ELR (cell line): Measurements from ENCODE around the gene CYP4F11.
"Not testable (repeated sequence)": the region's sequence is repeated elsewhere in the genome, so short reads cannot be mapped to it uniquely, and the experiment has no call there.

ENCODE experiments used
- DNase-seq: peaks from one replicate; pipeline ENCODE4 v3.0.0-alpha.2; 2015; ENCODE audit warnings: low read depth

The CYP4F11 gene, protein sequence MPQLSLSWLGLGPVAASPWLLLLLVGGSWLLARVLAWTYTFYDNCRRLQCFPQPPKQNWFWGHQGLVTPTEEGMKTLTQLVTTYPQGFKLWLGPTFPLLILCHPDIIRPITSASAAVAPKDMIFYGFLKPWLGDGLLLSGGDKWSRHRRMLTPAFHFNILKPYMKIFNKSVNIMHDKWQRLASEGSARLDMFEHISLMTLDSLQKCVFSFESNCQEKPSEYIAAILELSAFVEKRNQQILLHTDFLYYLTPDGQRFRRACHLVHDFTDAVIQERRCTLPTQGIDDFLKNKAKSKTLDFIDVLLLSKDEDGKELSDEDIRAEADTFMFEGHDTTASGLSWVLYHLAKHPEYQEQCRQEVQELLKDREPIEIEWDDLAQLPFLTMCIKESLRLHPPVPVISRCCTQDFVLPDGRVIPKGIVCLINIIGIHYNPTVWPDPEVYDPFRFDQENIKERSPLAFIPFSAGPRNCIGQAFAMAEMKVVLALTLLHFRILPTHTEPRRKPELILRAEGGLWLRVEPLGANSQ

GRCh38 chr19:15934332-15935078 is at the start of gene CYP4F11:
CYP4F11 (minus strand) TSS chr19:15934529; CDS start chr19:15934408, 121 bp downstream.
- no peak for DNase-seq

- DNase-seq, result no peak
Observed at GRCh38 chr19:15979293-15979692, 45.0 kb upstream of the CYP4F11 start.

DNA sequence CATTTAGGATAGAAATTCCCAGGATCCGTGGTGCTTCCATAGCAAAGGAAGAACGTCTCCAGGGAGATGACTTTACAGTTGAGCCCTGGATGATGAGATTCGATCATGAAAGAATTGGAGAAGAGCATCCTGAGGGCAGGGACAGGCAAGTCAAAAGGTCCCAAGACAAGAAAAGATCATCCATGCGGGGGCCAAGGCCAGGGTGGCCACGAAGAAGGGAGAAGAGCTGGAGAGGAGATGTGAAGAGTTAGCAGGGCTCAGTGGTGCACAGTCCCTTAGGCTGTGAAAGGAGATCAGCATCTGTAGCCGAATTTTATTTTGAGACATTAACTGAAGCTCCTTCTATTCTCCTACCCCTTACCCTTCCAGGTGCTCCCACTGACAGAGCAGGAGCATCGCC is 43.4 kb upstream of the CYP4F11 start:
- no peak for DNase-seq

DNA sequence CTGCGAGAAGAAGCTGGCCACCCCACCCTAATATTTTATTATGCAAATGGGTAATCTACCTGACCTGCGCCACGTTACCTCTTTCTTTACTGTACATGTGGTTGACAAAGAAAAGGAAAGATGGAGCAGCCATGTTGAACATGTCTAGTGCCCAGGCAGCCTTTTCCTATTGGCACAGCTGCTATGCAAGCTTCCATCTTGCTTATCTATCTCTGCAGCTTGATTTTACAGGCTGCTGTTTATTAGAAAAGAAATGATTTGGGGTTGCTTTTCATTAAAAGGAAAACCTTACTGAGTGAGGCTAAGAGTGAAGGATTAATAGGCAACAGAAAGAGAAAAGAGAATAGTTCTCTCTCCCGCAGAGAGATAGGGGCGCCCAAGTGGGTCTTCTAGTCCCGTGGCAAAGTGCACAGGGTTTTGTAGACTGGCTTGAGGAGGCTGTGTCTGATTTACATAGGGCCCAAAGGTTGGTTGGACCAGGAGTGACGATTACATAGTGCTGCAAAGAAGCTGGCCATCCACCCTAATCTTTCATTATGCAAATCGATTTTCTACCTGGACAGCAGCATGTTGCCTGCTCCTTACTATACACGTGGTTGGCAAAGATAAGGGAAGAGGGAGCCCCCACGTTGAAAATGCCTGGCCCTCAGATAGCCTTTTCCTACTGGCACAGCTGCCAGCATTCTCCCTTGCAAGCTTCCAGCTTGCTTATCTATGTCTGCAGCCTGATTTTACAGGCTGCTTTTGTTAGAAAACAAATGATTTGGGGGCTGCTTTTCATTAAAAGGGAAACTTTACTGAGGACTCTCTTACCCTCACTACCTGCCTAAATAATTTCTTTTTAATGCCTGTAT is 42.7 kb upstream of the CYP4F11 start:
- no peak for DNase-seq

DNA sequence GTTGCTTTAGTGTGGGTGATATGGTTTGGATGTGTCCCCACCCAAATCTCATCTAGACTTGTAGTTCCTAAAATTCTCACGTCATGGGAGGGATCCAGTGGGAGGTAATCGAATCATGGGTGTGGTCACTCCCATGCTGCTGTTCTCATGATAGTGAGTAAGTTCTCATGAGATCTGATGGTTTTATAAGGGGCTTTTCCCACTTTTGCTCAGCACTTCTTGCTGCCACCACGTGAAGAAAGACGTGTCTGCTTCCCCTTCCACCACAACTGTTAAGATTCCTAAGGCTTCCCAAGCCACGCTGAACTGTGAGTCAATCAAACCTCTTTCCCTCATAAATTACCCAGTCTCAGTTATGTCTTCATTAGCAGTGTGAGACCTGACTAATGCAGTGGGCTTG is 40.5 kb upstream of the CYP4F11 start:
- no peak for DNase-seq

- DNase-seq, result not testable (repeated sequence)
Observed at GRCh38 chr19:15972043-15972442, 37.7 kb upstream of the CYP4F11 start.

DNA sequence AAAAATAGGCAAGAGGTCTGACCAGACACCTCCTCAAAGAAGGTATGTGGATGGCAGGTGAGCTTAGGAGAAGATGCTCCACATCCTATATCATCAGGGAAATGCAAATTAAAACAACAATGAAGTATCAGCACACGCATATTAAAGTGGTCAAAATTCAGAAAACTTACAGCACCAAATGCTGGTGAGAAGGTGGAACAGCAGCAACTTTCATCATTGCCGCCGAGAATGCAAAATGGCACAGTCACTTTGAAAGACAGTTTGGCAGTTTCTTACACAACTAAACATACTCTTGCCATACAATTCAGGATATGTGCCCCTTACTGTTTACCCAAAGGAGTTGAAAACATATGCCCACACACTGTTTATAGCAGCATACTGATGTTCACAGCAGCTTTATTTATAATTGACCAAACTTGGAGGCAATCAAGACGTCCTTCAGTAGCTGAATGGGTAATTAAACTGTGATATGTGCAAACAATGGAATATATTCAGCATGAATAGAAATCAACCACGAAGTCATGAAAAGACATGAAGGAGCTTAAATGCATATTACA is 37.0 kb upstream of the CYP4F11 start:
- DNase-seq, result no peak

DNA sequence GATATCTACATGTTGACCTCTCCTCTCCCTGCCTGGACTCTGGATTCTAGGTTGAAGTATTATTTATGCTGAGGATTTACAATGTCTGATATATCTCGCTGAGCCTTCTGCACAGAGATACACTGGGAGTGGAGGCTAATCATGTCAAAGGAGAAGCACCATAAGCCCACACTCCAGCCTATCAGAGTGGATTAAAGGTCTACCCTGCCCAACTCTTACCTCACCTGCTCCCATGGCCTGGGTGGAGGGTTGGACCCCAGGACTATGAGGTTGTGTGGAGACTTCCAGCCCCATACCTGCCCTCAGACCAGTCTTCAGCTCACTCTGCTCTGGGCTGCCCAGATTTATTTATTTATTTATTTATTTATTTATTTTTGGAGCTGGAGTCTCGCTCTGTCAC is 29.9 kb upstream of the CYP4F11 start:
- DNase-seq, result no peak

- no peak for DNase-seq
Observed at GRCh38 chr19:15962319-15962718, 28.0 kb upstream of the CYP4F11 start.

DNA sequence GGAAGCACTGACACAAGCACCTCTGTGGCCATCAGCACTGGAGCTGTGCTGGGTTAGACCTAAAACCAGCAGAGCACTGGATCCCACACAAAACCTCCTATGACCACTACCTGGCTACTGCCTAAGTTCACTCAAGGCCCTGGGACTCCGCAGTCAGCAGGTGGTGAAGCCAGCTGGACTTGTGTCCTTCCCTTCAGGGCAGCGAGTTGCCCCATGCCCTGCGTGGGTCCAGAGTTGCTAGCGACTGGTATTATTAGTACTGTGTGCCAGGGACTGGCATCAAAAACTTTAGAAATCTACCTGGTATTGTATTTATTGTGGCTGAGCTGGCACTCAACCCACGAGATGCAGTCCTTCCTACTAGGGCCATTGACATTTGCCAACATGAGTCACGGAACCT is 20.5 kb upstream of the CYP4F11 start:
- DNase-seq, result no peak

DNA sequence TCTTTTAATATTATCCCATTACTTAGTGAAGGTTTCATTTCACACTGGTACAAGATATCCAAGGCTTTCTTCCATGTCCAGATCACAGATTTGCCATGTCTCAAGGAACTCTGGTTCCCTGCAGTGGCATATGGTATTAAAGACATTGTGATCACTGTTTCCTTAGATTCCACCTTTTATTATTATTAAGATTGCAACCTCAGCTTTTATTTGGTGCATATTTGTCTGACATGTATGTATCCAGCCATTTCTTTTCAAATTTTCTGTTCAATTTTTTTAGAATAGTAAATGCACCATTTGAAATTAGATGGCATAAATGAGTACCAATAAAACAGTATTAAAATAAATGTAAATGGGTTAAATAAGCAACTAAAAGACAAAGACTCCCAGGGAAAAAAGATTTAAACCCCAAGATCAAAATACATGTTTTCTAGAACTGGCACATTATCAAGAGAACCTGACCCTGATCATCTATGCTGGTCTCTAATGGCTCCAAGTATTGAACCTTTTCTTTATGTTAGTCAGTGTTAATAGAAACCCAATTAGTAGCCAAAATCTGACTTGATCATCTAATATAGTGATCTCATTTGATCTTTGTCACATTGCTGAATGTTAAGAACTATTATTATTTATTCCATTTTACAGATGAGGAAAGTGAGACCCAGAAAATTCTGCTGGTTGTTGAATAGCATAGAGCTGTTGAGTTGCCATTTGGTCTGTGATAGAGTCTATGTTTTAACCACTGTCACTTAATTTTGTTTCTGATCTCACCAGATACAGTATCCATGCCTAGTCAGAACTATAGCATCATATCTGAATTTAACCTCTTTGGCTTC is 14.1 kb upstream of the CYP4F11 start, which contains the start of gene OR10H4:
Gene OR10H4 (plus strand): TSS at position 786 of the 836 bp plus-strand sequence. CDS start 0 bp downstream, at position 786.
- DNase-seq, result no peak

GRCh38 chr19:15945301-15945700 is 11.0 kb upstream of the CYP4F11 start:
- no peak for DNase-seq

DNA sequence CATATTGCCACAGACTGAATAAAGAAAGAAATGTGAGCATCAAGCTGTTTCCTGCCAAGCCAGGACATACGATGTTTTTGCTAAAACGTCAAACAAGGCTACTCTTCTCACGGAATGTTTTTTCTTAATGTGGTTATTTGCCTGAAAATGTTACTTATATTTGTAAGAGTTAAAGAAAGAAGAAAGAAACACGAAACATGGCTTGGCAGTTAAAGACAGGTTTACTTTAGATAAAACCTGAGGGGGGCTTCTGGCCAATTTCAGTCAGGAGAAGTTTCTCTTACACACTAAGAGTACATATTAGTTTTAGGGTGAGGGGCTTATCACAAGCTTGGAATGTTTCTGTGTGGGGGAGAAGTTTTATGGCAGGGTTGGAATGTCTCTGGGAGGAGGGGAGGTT is 10.1 kb upstream of the CYP4F11 start:
- DNase-seq, result no peak

GRCh38 chr19:15937771-15938170 is 3.4 kb upstream of the CYP4F11 start:
- DNase-seq, result no peak

GRCh38 chr19:15936950-15937349 is 2.6 kb upstream of the CYP4F11 start:
- no peak for DNase-seq

DNA sequence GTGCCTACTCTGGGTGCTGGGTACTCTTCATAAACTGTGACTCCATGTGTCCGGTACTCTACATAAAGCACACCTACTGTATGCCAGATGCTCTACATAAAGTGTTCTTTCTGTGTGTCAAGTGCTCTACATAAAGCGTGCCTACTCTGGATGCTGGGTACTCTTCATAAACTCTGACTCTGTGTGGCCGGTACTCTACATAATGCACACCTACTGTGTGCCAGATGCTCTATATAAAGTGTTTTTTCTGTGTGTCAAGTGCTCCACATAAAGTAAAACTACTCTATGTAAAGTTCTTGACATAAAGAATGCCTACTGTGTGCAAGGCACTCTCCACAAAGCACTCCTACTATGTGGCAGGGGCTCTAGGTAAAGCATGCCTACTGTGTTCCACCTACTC is 1.8 kb upstream of the CYP4F11 start:
- no peak for DNase-seq

DNA sequence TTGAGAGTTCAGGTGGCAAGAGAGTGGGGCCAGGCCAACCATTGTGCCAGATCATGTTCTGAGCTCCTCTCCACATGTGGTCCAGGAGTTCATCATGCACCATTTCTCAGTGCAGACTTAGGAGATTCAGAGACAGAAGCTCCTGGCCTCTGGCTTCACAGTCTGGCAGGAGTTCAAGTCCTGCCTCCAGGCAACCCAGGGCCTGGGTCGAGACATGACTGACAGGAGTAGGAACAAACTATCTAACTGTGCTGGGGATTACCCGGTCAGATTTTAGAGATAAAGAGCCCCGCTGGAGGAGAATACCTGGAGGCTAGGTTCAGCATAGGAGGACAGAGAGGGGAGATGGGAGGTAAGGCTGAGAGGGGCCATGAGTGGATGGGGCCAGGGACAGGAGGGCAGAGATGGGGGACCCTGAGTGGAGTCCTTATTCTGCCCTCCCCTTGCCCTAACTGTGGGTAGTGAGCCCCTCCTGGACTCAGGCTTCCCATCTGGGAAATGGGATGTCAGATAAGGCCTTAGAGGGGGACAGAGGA is 906 bp upstream of the CYP4F11 start:
- DNase-seq, result no peak

DNA sequence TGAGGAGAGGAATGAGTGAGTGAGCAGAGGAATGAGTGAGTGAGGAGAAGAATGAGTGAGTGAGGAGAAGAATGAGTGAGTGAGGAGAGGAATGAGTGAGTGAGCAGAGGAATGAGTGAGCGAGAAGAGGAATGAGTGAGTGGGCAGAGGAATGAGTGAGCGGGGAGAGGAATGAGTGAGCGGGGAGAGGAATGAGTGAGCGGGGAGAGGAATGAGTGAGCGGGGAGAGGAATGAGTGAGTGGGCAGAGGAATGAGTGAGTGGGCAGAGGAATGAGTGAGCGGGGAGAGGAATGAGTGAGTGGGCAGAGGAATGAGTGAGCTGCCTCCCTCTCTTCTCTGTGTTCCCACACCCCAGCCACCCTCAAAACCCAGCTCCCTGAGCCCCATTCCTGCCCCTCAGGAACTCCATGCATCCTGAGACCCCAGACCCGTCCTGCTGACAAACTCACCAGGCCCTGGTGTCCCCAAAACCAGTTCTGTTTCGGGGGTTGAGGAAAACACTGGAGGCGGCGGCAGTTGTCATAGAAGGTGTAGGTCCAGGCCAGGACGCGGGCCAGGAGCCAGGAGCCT is 483 bp downstream of the CYP4F11 start:
- DNase-seq, result not testable (repeated sequence)

GRCh38 chr19:15928321-15928720 is 6.0 kb downstream of the CYP4F11 start:
- no peak for DNase-seq

GRCh38 chr19:15926484-15926883 is 7.8 kb downstream of the CYP4F11 start:
- DNase-seq, result no peak
